Stimulated activated effector memory CD8-positive, alpha-beta T cell treated with anti-CD3 and anti-CD28 coated beads, Interleukin-12 subunit alpha, Interleukin-12 subunit beta, amount 100 ng/mL, for 72 hours (primary cell): Measurements from ENCODE around the gene TNKS2.
A peak's percentile ranks its signal among the peaks of the same experiment; 100 is the strongest.

Source experiments
- ATAC-seq: fragments of 150-1000 bp; cut with Tn5 transposase; 2 replicates; pipeline ENCODE4 v1.10.0; 2021
- DNase-seq, 2 donors: peaks; one replicate each; pipeline ENCODE4 v3.0.0; 2021 to 2022; ENCODE audit warnings: low spot score in 2 of 2
- H3K27ac Mint-ChIP-seq: one replicate; pipeline ENCODE4 v1.8.0; 2022; ENCODE audit warnings: mild to moderate bottlenecking, mixed read lengths
- H3K36me3 Mint-ChIP-seq: one replicate; pipeline ENCODE4 v1.8.0; 2022; ENCODE audit warnings: mild to moderate bottlenecking, mixed read lengths
- H3K4me1 Mint-ChIP-seq: one replicate; pipeline ENCODE4 v1.8.0; 2022; ENCODE audit warnings: mixed read lengths
- H3K4me3 Mint-ChIP-seq: one replicate; pipeline ENCODE4 v1.8.0; 2022; ENCODE audit warnings: mild to moderate bottlenecking, mixed read lengths
- H3K9me3 Mint-ChIP-seq: one replicate; pipeline ENCODE4 v1.8.0; 2022; ENCODE audit warnings: mixed read lengths

TNKS2 gene

DNA sequence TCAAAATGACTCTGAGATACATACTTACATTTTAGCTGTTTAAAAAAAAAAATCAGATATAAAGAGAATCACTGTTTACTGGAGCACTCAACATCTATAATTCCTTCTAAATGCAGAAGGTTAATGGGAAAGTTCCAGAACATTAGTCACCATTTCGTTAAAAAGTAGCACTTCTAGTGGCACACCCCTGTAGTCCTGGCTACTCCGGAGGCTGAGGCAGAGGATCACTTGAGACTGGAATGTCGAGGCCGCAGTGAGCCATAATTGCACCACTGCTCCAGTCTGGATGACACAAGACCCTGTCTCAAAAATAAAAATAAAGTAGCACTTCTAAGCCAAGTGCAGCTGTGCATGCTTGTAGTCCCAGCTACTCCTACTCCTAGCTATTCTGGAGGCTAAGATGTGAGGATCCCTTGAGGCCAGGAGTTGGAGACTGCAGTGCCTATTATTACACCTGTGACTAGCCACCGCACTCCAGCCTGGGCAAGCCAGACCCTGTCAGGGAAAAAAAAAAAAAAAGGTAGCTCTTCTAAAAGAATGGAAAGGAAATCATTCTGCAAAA is 108.9 kb downstream of the TNKS2 start:
- Mint-ChIP-seq H3K36me3 (peaks cover 6% of the 10 kb centered on the region), H3K4me3 (peak overlapping the region; percentile 79), H3K9me3 (no peaks in the 10 kb centered on the region), H3K4me1 (peaks cover 32% of the 10 kb centered on the region), H3K27ac (peak overlapping the region; percentile 56)
- no peak for ATAC-seq
- no peak for DNase-seq

GRCh38 chr10:91907914-91908336 is 109.7 kb downstream of the TNKS2 start:
- H3K4me1 Mint-ChIP-seq: peaks cover 27% of the 10 kb centered on the region
- peak overlapping the region; percentile 79 for H3K4me3 Mint-ChIP-seq
- peaks cover 6% of the 10 kb centered on the region for H3K36me3 Mint-ChIP-seq
- DNase-seq (no peak), ATAC-seq (no peak)
- H3K9me3 Mint-ChIP-seq: no peaks in the 10 kb centered on the region
- H3K27ac Mint-ChIP-seq: peak overlapping the region; percentile 56

DNA sequence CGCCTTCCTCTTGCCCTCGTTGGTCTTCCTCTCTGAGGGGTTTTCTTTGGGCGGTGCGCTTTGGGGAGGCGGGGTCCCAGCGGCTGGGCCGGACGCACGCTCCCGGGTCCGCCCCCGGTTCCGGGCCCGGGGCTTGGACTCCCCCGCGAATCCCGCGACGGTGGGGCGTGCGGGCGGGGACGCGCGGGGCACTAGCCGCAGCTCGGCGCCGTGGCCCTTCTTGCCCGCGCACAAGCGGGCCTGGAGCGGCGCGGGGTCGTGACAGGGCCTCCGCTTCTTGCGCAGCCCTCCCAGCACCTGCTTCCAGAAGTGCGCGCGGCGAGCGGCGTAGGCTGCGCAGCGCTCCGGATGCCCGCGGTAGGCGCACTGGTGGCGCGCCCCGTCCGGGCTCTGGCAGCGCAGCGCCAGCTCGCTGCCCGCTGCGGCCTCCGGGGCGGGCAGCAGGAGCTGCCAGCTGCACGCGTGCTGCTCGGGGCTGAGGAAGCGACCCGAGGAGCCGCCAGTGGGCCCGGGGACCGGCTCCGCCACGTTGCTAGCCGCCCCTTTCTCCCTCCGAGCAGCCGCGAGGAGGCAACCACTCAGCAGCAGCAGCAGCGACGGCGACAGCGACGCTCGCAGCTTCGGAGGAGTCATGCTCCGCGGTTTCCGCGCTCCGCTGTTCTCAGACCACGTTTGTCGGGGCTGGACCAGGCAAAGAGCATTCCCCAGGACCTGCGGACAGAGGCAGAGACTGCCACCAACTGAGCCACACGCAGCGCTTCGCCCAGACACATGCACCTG is 110.3 kb downstream of the TNKS2 start:
- H3K27ac Mint-ChIP-seq: peak overlapping the region; percentile 67
- H3K4me1 Mint-ChIP-seq: peaks cover 27% of the 10 kb centered on the region
- DNase-seq: peak; percentile 70 to 88
- H3K4me3 Mint-ChIP-seq: peak overlapping the region; percentile 79
- no peaks in the 10 kb centered on the region for H3K9me3 Mint-ChIP-seq
- peak; percentile 94 for ATAC-seq
- H3K36me3 Mint-ChIP-seq: peaks cover 6% of the 10 kb centered on the region

DNA sequence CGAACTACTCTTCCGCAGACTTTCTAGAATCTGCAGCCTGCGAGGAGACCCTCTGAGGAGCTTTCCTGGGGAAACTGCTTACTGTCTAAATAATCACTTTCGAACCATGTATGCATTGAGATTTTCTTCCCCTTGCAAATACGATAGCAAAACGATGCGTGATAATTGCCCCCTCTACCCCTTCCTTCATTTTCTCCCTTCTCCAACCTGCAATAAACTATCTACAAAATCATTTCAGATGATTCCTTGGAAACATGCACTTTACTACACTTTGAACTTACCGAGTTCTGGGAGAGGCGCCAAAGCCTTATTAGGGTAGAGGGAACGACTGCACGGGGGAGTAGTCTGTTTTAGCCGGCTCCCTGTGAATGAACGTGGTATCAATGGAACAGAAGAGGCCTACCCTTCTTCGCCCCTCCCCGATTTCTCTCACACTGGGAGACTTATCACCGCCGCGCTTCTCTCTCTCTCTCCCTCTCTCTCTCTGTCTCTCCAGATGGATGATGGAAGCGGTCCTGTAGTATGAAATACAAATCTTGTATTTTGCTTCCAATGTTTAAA is 111.0 kb downstream of the TNKS2 start, which contains the start of gene FGFBP3:
FGFBP3 (minus strand) TSS at position 370 of the 561 bp plus-strand sequence. CDS start 517 bp downstream, outside the sequence.
- ATAC-seq (peak; percentile 19), DNase-seq (peak in 1 of 2 donors; percentile 64)
- Mint-ChIP-seq H3K27ac (peak within 1 kb of the TSS; percentile 67), H3K9me3 (no peaks in the 10 kb centered on the region), H3K4me1 (peaks cover 27% of the 10 kb centered on the region), H3K36me3 (peaks cover 6% of the 10 kb centered on the region), H3K4me3 (peak within 1 kb of the TSS; percentile 79)

DNA sequence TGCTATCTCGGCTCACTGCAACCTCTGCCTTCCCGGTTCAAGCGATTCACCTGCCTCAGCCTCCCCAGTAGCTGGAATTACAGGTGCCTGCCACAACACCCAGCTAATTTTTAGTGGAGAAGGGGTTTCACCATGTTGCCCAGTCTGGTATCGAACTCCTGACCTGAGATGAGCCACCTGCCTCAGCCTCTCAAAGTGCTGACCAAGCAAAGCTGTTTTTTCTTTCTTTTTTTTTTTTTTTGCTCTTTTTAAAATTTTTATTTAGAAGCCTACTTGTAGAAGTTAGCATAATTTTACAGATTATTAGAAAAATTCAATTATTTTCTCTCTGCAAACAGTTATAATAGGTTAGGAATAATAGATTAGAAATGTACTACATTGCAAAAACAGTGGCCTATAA is 112.2 kb downstream of the TNKS2 start:
- Mint-ChIP-seq H3K4me3 (no peak overlapping the region), H3K4me1 (peaks cover 27% of the 10 kb centered on the region), H3K36me3 (peaks cover 6% of the 10 kb centered on the region), H3K9me3 (no peaks in the 10 kb centered on the region), H3K27ac (no peak overlapping the region)
- DNase-seq (no peak), ATAC-seq (no peak)
